OCI-LY7 (cell line): ENCODE results near the gene GID8. TPM values are rescaled to one million over a fixed set of nuclear protein-coding genes. Genes with fewer than 3 reads are reported as not detected.

Experiments used
- BruUV-seq: library from RNA; stranded (reverse); fragments of 400-500 nt; replicated peaks from 2 replicates; lab custom pipeline; 2021; lab: Mats Ljungman, UMichigan
- CTCF ChIA-PET: fragments of 300-600 bp; sonication (Branson Sonifier 250); formaldehyde crosslinking; loops from one replicate; lab custom pipeline; 2022; ENCODE audit warnings: antibody characterized with exemption; ENCODE audit not compliant: unreplicated experiment; lab: Charles Lee
- POLR2A ChIA-PET: fragments of 300-600 bp; sonication (Branson Sonifier 250); formaldehyde crosslinking; loops from one replicate; lab custom pipeline; 2022; ENCODE audit warnings: antibody characterized with exemption; lab: Charles Lee
- DNase-seq: peaks from one replicate; pipeline ENCODE4 v3.0.0-alpha.2; 2015; ENCODE audit warnings: low spot score
- H2AFZ ChIP-seq: fragments of 200-600 bp; sonication (generic), shearing (Covaris generic); 2 replicates; pipeline ENCODE4 v1.6.1; 2014; ENCODE audit warnings: mild to moderate bottlenecking, antibody characterized with exemption, low read length, moderate library complexity
- H3K27ac ChIP-seq: fragments of 200-600 bp; sonication (generic); 2 replicates; pipeline ENCODE4 v1.5.1; 2014; ENCODE audit warnings: mixed run types, low read depth, mild to moderate bottlenecking, moderate library complexity, low read length, inconsistent platforms; ENCODE audit not compliant: poor library complexity, severe bottlenecking
- H3K36me3 ChIP-seq: fragments of 200-600 bp; sonication (generic); 2 replicates; pipeline ENCODE4 v1.6.1; 2014; ENCODE audit warnings: mild to moderate bottlenecking, antibody characterized with exemption, low read length, moderate library complexity, mixed read lengths; ENCODE audit not compliant: insufficient read depth
- H3K4me1 ChIP-seq: fragments of 200-600 bp; sonication (generic); 2 replicates; pipeline ENCODE4 v1.5.1; 2014; ENCODE audit warnings: mild to moderate bottlenecking, low read length; ENCODE audit not compliant: insufficient read depth, poor library complexity, severe bottlenecking
- H3K4me2 ChIP-seq: fragments of 200-600 bp; sonication (generic); 2 replicates; pipeline ENCODE4 v1.6.1; 2014; ENCODE audit warnings: mild to moderate bottlenecking, low read length
- H3K4me3 ChIP-seq: fragments of 200-600 bp; sonication (generic); 2 replicates; pipeline ENCODE4 v1.5.1; 2014; ENCODE audit warnings: mild to moderate bottlenecking, low read depth, low read length; ENCODE audit not compliant: poor library complexity, severe bottlenecking
- H3K79me2 ChIP-seq: fragments of 200-600 bp; sonication (generic); 2 replicates; pipeline ENCODE4 v1.6.1; 2016; ENCODE audit warnings: low read depth, mild to moderate bottlenecking, low read length, moderate library complexity, mixed read lengths; ENCODE audit not compliant: insufficient read depth
- H3K9me2 ChIP-seq: fragments of 200-600 bp; sonication (generic); 2 replicates; pipeline ENCODE4 v1.6.1; 2016; ENCODE audit warnings: mild to moderate bottlenecking, low read length, mixed read lengths; ENCODE audit not compliant: insufficient read depth
- H3K9me3 ChIP-seq: fragments of 200-600 bp; sonication (generic); 2 replicates; pipeline ENCODE4 v1.6.1; 2014; ENCODE audit warnings: mild to moderate bottlenecking, mixed run types, low read length, mixed read lengths
- H4K20me1 ChIP-seq: fragments of 200-600 bp; sonication (generic); 2 replicates; pipeline ENCODE4 v1.6.1; 2014; ENCODE audit warnings: mild to moderate bottlenecking, antibody characterized with exemption, low read length, moderate library complexity, mixed read lengths; ENCODE audit not compliant: insufficient read depth
- EZH2phosphoT487 ChIP-seq: fragments of 200-600 bp; sonication (generic); IDR thresholded peaks from 2 replicates; pipeline ENCODE4 v1.6.1; 2018; ENCODE audit warnings: low read depth, borderline replicate concordance, mild to moderate bottlenecking, mixed run types, antibody characterized with exemption, low read length, moderate library complexity, mixed read lengths
- intact Hi-C: fragments of 100-400 bp; cut with micrococcal nuclease; formaldehyde crosslinking; loops from one replicate; pipeline ENCODE4 v1.10.0; 2022; ENCODE audit not compliant: unreplicated experiment
- total RNA-seq, 2 experiments: library from RNA; depleted of rRNA in 1 of 2; stranded (reverse); fragments of >200 nt in 1 of 2; shearing (Covaris generic) in 1 of 2; gene quantifications; 2 replicates each; pipeline ENCODE4 v1.2.3, GENCODE V29; 2014 to 2022
- TF ChIP-seq, protein P1 (sequence below): fragments of 200-600 bp; sonication (generic); conservative IDR thresholded peaks from 2 replicates; pipeline ENCODE4 v1.5.1; 2014; ENCODE audit warnings: mild to moderate bottlenecking, antibody characterized with exemption, low read length, moderate library complexity, mixed read lengths

The GID8 gene
- total RNA-seq, 2 experiments from 2014 or later: 28.7 to 47.7 TPM

DNA sequence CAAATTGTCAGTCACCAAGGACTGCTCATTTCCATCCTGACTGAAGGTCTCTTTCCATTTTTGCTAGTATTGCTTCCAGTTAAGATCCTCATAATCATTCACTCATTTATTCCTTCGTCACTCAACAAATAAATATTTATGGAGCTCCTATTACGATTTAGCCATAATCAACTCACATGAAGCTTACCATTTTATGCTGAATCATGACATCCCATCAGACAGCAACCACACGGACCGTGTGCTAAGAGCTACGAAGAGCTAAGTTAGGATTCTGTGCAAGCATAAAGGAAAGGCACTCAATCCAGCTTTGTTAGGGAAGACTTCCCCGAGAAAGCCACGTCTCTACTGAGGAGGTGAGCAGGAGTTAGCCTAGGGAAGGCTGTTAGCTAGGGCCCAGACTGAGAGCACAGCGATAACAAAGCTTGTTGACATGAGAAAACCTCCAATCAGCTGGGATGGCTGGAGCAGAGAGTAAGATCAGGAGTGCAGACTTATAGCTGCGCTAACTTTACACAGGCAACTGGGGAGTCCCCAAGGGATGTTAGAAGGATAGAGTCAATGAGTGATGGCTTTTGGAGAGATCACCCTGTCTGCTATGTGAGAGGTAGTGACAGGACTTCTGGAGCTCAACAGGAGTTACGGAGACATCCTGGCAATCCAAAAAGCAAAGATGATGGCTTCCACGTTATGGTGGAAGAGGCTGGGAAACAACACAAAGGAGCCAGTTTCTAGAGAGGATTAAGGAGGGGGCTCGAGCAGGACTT is 2.6 kb upstream of the GID8 start:
- CTCF ChIA-PET: no interaction called here
- Histone ChIP-seq H3K27ac (no peak overlapping the region), H3K4me2 (0 out of 2 replicates have a peak overlapping the region, but pooled peaks have one; percentile 80), H3K9me2 (no peaks in the 10 kb centered on the region), H3K79me2 (peaks cover 93% of the 10 kb centered on the region), H4K20me1 (peaks cover 22% of the 10 kb centered on the region; the same call in 1 of the 2 replicates), H3K4me1 (peaks cover 70% of the 10 kb centered on the region), H3K4me3 (no peak overlapping the region), H3K36me3 (peaks cover 63% of the 10 kb centered on the region), H2AFZ (no peak overlapping the region), H3K9me3 (no peaks in the 10 kb centered on the region)
- POLR2A ChIA-PET: interaction anchor here (1.3 kb wide), 1 partner anchor 19 kb away, joined by 3 read pairs; no protein-coding TSS in a partner anchor
- DNase-seq: no peak
- intact Hi-C loops: no loop called here
- TF ChIP-seq, protein P1, sequence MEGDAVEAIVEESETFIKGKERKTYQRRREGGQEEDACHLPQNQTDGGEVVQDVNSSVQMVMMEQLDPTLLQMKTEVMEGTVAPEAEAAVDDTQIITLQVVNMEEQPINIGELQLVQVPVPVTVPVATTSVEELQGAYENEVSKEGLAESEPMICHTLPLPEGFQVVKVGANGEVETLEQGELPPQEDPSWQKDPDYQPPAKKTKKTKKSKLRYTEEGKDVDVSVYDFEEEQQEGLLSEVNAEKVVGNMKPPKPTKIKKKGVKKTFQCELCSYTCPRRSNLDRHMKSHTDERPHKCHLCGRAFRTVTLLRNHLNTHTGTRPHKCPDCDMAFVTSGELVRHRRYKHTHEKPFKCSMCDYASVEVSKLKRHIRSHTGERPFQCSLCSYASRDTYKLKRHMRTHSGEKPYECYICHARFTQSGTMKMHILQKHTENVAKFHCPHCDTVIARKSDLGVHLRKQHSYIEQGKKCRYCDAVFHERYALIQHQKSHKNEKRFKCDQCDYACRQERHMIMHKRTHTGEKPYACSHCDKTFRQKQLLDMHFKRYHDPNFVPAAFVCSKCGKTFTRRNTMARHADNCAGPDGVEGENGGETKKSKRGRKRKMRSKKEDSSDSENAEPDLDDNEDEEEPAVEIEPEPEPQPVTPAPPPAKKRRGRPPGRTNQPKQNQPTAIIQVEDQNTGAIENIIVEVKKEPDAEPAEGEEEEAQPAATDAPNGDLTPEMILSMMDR: no peak
- no peak for TF ChIP-seq EZH2phosphoT487
- BruUV-seq: no TSS peak

DNA sequence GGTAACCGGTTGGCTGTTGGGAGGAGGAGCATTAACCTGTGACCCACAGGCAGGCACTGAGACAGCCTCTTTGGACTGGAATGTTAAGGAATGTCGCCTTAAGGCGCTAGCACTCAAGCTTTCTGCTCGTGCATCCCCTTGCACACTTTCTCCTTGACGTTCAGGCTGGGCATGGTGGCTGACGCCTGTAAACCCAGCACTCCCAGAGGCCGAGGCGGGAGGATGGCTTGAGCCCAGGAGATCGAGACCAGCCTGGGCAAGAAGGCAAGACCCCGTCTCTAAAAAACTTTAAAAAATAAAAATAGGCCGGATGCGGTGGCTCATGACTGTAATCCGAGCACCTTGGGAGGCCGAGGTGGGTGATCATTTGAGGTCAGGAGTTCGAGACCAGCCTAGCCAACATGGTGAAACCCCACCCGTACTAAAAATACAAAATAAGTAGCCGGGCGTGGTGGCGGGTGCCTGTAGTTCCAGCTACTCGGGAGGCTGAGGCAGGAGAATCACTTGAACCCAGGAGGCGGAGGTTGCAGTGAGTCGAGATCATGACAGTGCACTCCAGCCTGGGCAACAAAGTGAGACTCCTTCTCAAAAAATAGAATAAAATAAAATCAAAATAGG is 1.9 kb upstream of the GID8 start:
- DNase-seq: no peak
- POLR2A ChIA-PET: interaction anchor here (1.1 to 1.3 kb wide), 2 partner anchors 17 to 19 kb away, joined by 3 to 4 read pairs; no protein-coding TSS in a partner anchor
- no peak overlapping the region for H3K27ac ChIP-seq
- peaks cover 62% of the 10 kb centered on the region for H3K36me3 ChIP-seq
- CTCF ChIA-PET: no interaction called here
- peaks cover 19% of the 10 kb centered on the region; the same call in 1 of the 2 replicates for H4K20me1 ChIP-seq
- no peaks in the 10 kb centered on the region for H3K9me2 ChIP-seq
- TF ChIP-seq, protein P1: no peak
- TF ChIP-seq EZH2phosphoT487: no peak
- H3K79me2 ChIP-seq: peaks cover 93% of the 10 kb centered on the region
- peaks cover 63% of the 10 kb centered on the region for H3K4me1 ChIP-seq
- H3K4me3 ChIP-seq: peak overlapping the region; percentile 82
- peak overlapping the region; percentile 80 for H3K4me2 ChIP-seq
- no peaks in the 10 kb centered on the region for H3K9me3 ChIP-seq
- intact Hi-C loops: no loop called here
- H2AFZ ChIP-seq: no peak overlapping the region
- BruUV-seq: no TSS peak
